ENCODE results near the gene WNT4.

WNT4 gene

GRCh38 chr1:22110016-22110415, 32.9 kb downstream of the WNT4 start:
- no peak for DNase-seq (ENCODE audit: low read depth in 3 of 3)

DNA sequence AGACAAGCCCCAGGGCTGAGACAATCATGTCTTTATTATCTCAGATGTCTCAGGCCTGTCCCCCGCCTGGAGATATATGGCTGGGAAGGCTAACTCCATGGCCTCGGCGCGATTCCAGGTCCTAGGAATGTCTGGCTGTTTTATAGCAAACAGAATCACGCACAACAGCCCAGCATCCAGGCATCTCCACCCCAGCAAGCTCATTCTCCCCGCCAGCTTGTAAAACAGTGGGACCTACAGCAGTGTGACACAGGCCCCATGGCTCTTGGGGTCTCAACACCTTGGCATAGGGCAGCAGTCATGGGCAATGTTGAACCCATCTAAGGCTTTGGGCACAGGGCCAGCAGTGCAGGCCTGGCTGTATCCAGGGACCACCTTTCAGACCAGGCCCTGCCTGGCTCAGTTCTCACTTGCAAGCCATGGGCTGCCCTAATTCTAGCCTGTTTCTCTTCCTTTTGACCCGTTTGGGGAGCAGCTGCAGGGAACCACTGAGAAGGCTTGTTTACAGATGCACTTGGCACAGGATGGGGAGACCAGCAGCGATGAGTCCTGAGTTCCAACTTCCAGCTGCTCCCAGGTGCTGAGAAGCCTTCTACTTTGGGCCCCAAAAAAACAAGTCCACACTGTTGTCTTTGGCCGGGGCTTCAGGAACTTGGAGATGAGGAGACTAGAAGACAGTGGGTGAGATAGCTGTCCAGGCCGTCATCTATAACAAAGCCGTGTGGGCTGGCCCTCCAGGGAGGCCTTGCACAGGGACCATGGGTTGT, 34.4 kb downstream of the WNT4 start:
- no peak for DNase-seq (ENCODE audit: low read depth in 3 of 3)

DNA sequence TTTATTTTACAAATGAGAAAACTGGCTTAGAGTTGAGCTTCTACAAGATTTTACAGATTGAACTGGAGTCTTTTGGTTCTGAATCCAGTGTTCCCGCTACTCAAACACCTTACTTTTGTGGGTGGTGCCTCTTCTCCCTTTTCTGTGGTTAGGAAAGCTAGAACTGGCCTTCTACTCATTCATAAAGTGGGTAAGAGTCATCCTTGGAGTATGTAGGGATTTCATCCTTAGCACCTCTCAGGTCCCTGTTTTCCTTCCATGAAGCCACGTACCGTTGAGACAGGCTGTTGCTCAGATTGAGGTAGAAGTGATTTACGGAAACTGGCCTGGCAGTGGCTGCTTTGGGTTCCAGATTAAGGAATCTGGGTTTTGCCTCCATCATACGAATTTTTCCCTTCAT, 35.8 kb downstream of the WNT4 start:
- DNase-seq (ENCODE audit: low read depth in 3 of 3) = no peak

GRCh38 chr1:22105611-22106207, 37.2 kb downstream of the WNT4 start:
- DNase-seq (ENCODE audit: low read depth in 3 of 3) = peak in 1 of 3 experiments; percentile 8

DNA sequence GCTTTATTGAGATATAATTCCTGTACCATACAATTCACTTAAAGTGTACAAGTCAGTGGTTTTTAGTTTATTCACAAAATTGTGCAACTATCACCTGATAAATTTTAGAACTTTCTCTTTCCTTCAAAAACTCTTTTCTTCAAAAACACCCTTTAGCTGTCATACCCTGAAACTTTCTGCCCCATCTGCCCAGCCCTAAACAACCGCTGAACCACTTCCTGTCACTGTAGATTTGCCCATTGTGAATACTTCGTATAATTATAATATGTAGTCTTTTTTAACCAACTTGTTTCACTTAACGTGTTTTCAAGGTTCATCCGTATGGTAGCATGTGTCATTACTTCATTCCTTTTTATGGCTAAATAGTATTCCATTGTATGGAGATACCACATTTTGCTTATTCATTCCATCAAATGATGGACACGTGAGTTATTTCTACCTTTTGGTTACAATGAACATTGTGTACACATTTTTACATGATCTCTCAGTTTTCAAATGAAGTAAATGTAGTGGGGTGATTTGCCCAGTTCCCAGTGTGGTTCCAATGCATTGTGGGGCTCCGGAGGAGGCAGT, 37.9 kb downstream of the WNT4 start:
- peak in 1 of 3 experiments; percentile 11 for DNase-seq (ENCODE audit: low read depth in 3 of 3)

GRCh38 chr1:22104094-22104493, 38.8 kb downstream of the WNT4 start:
- no peak for DNase-seq (ENCODE audit: low read depth in 3 of 3)

DNA sequence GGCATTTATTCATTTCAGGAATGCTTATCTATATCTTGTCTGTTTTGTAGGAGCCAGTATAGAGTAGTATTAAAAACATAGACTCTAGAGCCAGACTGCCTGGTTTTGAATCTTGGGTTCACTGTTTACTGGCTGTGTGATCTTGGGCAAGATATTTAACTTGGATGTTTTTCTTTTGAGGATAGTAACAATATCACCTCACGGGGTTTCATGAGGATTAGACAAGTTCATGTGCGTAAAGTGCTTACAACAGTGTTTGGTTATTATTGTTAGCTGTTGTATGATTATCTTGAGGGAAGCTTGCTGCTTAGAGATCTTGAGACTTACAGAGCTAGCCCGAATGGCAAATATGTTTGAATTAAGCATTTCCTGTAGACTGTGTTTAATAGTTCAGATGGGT, 40.2 kb downstream of the WNT4 start:
- DNase-seq (ENCODE audit: low read depth in 3 of 3) = no peak

DNA sequence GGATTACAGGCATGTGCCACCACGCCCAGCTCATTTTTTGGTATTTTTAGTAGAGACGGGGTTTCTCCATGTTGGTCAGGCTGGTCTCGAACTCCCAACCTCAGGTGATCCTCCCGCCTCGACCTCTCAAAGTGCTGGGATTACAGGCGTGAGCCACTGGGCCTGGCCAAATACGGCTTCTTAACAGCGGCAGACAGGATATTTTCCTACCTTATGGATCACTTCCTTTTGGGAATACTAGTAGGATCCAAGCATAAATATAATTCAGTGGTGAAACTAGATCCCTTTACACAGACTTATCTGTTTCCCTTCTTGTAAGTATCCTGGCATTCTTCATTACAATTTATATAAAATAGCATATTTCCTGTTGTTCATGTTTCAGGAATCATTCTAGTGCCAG, 40.9 kb downstream of the WNT4 start:
- DNase-seq (ENCODE audit: low read depth in 3 of 3) = no peak

DNA sequence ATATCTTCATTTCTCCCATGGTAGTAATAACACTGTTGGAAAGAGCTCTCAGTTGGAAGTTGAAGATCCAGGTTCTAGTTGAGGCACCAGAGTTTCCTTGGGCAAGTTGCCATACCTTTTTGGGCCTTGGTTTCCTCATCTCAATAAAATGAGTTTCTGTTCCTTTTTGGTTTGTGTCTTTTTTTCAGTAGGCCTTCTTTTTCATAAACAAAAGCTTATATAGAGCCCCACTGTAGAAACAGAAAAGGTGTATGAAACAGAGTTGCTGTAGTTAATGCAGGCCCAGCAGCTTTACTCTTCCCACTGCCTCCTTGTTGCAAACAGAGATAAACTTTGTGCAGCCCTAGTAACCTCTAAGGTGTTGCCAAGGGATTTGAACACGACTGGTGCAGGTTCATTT, 41.7 kb downstream of the WNT4 start:
- DNase-seq (ENCODE audit: low read depth in 3 of 3) = no peak

DNA sequence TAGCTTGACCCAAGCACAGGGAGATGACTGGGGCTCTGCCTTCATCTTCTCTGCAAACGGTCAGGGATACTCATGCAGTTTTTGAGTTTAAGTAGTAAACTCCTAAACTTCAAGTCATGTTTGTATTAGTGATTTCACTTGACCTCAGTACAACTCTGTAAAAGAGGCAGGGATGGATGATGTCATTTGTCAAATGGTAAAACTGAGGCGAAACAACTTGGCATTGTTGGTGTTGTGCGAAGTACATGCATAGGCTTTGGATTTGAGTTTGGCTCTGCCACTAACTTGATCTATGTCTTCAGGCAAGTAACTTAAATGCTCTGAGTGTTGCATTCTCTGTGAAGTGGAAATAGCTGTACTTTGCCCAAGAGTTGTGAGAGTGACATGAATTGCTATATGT, 42.7 kb downstream of the WNT4 start:
- DNase-seq (ENCODE audit: low read depth in 3 of 3) = no peak

DNA sequence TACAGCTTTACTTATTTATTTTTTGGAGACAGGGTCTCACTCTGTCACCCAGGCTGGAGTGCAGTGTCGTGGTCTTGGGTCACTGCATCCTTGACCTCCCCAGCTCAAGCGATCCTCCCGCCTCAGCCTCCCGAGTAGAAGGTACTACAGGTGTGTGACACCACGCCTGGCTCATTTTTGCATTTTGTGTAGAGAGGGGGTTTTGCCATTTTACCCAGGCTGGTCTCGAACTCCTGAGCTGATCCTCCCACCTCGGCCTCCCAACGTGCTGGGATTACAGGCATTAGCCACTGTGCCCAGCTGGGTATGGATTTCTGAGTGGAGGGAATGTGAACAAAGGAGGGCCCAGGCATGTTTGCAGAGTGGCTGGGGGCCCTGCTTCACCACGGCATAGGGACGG, 44.1 kb downstream of the WNT4 start:
- DNase-seq (ENCODE audit: low read depth in 3 of 3) = no peak

DNA sequence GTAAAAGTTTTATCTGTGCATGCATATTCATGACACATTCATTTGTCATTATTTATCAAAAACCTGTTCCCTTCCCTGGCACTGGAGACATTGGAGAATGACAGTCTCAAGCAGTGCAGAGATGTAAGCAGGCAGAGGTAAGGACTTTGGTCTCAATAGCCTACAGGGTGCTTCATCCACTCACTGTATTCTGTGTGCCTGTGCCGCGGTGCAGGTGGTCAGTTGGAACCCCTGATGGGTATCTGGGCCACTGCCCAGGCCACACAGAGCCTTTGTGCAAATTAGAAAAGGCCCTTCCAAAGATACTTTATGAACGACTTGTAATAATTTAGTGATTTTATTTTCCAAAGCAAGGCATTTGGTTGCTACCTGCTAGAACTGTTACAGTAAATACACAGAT, 46.4 kb downstream of the WNT4 start:
- no peak for DNase-seq (ENCODE audit: low read depth in 3 of 3)

GRCh38 chr1:22096036-22096435, 46.9 kb downstream of the WNT4 start:
- no peak for DNase-seq (ENCODE audit: low read depth in 3 of 3)

- no peak for DNase-seq (ENCODE audit: low read depth in 3 of 3)
Measured at GRCh38 chr1:22093513-22093912, 49.4 kb downstream of the WNT4 start.

DNA sequence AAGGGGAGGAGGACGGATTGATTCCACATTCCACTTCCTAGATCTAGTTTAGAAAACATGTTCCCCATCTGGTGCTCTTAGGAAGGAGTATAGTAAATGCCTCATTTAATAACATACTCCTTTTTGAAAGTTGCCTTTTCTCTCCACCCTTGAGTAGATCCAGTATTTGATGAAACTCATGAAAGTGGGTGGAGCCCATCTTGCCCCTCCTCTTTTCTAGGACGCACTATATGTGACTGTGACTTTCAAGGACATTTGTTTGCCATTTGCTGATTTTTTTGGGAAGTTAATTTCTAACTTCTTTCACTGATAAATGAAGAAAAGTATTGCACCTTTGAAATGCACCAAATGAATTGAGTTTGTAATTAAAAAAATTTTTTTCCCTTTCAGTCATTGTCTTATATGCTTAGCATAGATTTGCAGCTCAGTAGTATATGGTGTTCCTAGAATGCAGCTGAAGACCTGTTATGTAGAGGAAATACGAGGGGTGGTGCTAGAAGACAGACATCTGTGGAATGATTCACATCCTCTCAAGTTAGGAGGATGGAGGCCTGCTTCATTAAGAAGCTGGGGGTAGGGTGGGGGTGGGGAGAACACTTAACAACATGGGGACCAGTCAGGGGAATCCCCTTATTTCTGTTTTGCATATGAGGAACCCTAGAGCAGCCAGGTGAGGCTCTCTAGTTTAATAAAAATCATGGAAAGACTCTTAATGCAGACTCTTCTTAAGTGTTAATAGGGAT, 50.7 kb downstream of the WNT4 start:
- DNase-seq (ENCODE audit: low read depth in 3 of 3) = peak in 2 of 3 experiments; percentile 27 to 32

DNA sequence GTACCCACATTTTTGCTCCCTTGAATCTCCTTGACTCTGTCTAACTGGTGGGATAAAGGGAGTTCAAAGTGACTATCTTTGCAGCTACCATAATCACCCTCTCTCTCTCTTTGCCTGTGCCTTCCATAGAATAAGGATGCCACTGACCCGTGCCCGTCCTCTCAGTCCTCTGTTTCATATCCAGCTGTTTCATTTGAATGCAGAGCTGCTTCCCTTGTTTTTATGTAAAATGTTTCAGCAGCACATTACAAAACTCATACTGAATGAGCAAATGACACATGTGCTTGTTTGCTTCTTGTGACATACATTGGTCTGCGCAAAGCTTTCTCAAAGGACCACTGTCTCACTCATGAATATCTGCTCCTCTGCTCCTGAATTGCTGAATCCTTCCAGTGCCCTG, 52.0 kb downstream of the WNT4 start:
- no peak for DNase-seq (ENCODE audit: low read depth in 3 of 3)

DNA sequence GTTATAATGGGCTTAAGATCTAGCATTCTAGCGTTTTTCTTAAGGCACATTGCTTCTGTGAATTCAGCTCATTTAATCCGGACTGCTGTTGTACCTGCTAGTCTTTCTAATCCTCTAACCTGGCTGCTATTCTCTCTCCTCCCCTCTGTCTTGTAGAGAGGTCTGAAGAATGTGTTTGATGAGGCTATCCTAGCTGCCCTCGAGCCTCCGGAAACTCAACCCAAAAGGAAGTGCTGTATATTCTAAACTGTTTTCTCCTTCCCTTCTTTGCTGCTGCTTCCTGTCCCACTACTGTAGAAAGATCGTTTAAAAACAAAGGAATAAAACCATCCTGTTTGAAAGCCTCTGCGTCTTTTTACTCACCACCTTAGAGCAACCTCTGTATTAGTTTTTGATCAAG, 53.1 kb downstream of the WNT4 start:
- DNase-seq (ENCODE audit: low read depth in 3 of 3) = no peak

GRCh38 chr1:22089134-22089571, 53.7 kb downstream of the WNT4 start:
- no peak for DNase-seq (ENCODE audit: low read depth in 3 of 3)

DNA sequence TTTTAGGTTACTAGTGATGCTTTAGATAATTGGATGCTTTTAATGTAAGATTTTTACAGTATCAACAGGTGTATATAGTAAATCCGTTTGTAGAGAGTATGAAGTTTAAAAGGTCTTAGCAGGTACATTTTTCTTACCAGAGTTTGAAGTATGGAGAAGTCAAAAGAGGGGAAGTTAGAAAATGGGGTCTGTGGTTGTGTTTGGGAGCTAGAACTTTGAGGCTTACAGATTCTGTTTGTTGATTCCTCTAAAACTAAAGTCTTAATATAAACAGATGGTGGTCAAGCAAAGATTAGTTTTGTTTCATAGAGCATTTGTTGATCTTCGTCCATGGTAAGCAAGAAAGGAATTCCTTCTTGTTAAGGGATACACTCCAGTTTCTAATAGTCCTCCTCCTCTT, 54.6 kb downstream of the WNT4 start:
- no peak for DNase-seq (ENCODE audit: low read depth in 3 of 3)

- no peak for DNase-seq (ENCODE audit: low read depth in 3 of 3)
Measured at GRCh38 chr1:22080191-22080590, 62.7 kb downstream of the WNT4 start.

- no peak for DNase-seq (ENCODE audit: low read depth in 3 of 3)
Measured at GRCh38 chr1:22078133-22078532, 64.8 kb downstream of the WNT4 start.

GRCh38 chr1:22077728-22078127, 65.2 kb downstream of the WNT4 start:
- no peak for DNase-seq (ENCODE audit: low read depth in 3 of 3)

GRCh38 chr1:22076346-22076745, 66.6 kb downstream of the WNT4 start:
- no peak for DNase-seq (ENCODE audit: low read depth in 3 of 3)

All from stimulated activated CD4-positive, alpha-beta T cell treated with anti-CD3 and anti-CD28 coated beads, TNF-alpha, amount 100 ng/mL, for 4 hours (primary cell).